ENCODE results near the gene TLX2. TPM values are rescaled to one million over a fixed set of nuclear protein-coding genes. Genes with fewer than 3 reads are reported as not detected.

Gene TLX2
- total and polyA plus RNA-seq, 2 experiments from 2014 or later, result 0.16 to 0.21 TPM

- TF ChIP-seq CTCF (conservative IDR thresholded peaks at IDR 0.05; ENCODE audit: low read depth in 2 of 2) (no peak), JUNB (IDR thresholded peaks at IDR 0.05; ENCODE audit: unreplicated experiment) (no peak), STAT1 (IDR thresholded peaks at IDR 0.05; ENCODE audit: unreplicated experiment) (no peak)
Observed at GRCh38 chr2:74515271-74515980, 1.2 kb downstream of the TLX2 start (continued).

- Histone ChIP-seq H3K27me3 (ENCODE audit: insufficient read depth) (peaks cover 100% of the 10 kb centered on the region), H3K9me2 (ENCODE audit: insufficient read depth) (peaks cover 7% of the 10 kb centered on the region), H3K36me3 (ENCODE audit: insufficient read depth) (no peaks in the 10 kb centered on the region), H3F3A (replicated peaks; ENCODE audit: low read depth) (peaks cover 5% of the 10 kb centered on the region; the same call in 1 of the 2 replicates), H3K27ac (ENCODE audit: low read depth) (no peak overlapping the region), H3K79me2 (replicated peaks; ENCODE audit: insufficient read depth) (no peaks in the 10 kb centered on the region), H2AFZ (peak overlapping the region; percentile 94), H3K4me3 (peak overlapping the region; percentile 57), H4K20me1 (replicated peaks; ENCODE audit: insufficient read depth) (no peaks in the 10 kb centered on the region; the same call in 1 of the 2 replicates), H3K4me2 (peak overlapping the region; percentile 80), H3K4me1 (ENCODE audit: insufficient read depth) (peaks cover 15% of the 10 kb centered on the region; the same call in 1 of the 2 replicates)
- peaks cover 8% of the 10 kb centered on the region for H3K36me3 Mint-ChIP-seq (ENCODE audit: low read depth)
- DNase-seq (ENCODE audit: low spot score) (peak; percentile 95), ATAC-seq (peak; percentile 59)
- H3K4me1 Mint-ChIP-seq, result peaks cover 11% of the 10 kb centered on the region
- no peak overlapping the region for H3K27ac Mint-ChIP-seq
- H3K4me3 Mint-ChIP-seq, result peak overlapping the region; percentile 17; the same call in 1 of the 3 replicates
- peaks cover 83% of the 10 kb centered on the region for H3K27me3 Mint-ChIP-seq (ENCODE audit: insufficient read depth, low read depth, poor library complexity)
- H3K9me3 Mint-ChIP-seq, result peaks cover 24% of the 10 kb centered on the region
- TF ChIP-seq EZH2 (IDR thresholded peaks at IDR 0.05; ENCODE audit: low read depth, unreplicated experiment) (no peak), REST (IDR thresholded peaks at IDR 0.05; ENCODE audit: unreplicated experiment) (no peak), NANOG (IDR thresholded peaks at IDR 0.05; ENCODE audit: borderline replicate concordance) (no peak), EZH2phosphoT487 (IDR thresholded peaks at IDR 0.05; ENCODE audit: unreplicated experiment) (peak; percentile 71), ZNF114 (CRISPR knock-in tag; IDR thresholded peaks at IDR 0.05) (no peak), ZNF331 (CRISPR knock-in tag; IDR thresholded peaks at IDR 0.05; ENCODE audit: low read depth) (no peak), JUNB (IDR thresholded peaks at IDR 0.05; ENCODE audit: unreplicated experiment) (no peak), POLR2AphosphoS5 (IDR thresholded peaks at IDR 0.05; ENCODE audit: low read depth) (no peak), CTCF (conservative IDR thresholded peaks at IDR 0.05; ENCODE audit: low read depth in 2 of 2) (0 out of 4 replicates have a peak, but pooled peaks of 1 of the 2 experiments have one; percentile 1), CREB1 (CRISPR knock-in tag; IDR thresholded peaks at IDR 0.05; ENCODE audit: low read depth) (peak; percentile 16; the same call in 1 of the 2 replicates), STAT1 (IDR thresholded peaks at IDR 0.05; ENCODE audit: unreplicated experiment) (no peak)
Observed at GRCh38 chr2:74515981-74516633, 1.9 kb downstream of the TLX2 start.
